CD8-positive, alpha-beta memory T cell (primary cell): ENCODE measurements around the gene ADCYAP1. TPM values are rescaled to one million over a fixed set of nuclear protein-coding genes. Genes with fewer than 3 reads are reported as not detected.

ENCODE experiments used
- CTCF ChIA-PET: fragments of 350-600 bp; sonication (Branson Sonifier 250); formaldehyde crosslinking; loops from one replicate; lab custom pipeline; 2021; ENCODE audit warnings: antibody characterized with exemption; lab: Charles Lee
- POLR2A ChIA-PET: fragments of 350-600 bp; sonication (Branson Sonifier 250); formaldehyde crosslinking; loops from one replicate; lab custom pipeline; 2021; ENCODE audit warnings: antibody characterized with exemption; lab: Charles Lee
- DNase-seq, 5 donors: peaks; one replicate each; pipeline versions ENCODE4 v3.0.0 to v3.0.0-alpha.2; 2020 to 2022; ENCODE audit warnings: mixed read lengths in 1 of 5
- H3K27ac ChIP-seq: one replicate; pipeline ENCODE4 v1.7.0; 2013; ENCODE audit warnings: low read depth, mild to moderate bottlenecking, low read length, moderate library complexity
- H3K27me3 ChIP-seq: 2 replicates; pipeline ENCODE4 v1.7.0; 2013; ENCODE audit warnings: low read length, mild to moderate bottlenecking; ENCODE audit not compliant: insufficient read depth, poor library complexity, severe bottlenecking
- H3K36me3 ChIP-seq: 2 replicates; pipeline ENCODE4 v1.7.0; 2013; ENCODE audit warnings: mild to moderate bottlenecking, low read length, moderate library complexity; ENCODE audit not compliant: insufficient read depth
- H3K4me1 ChIP-seq: 2 replicates; pipeline ENCODE4 v1.7.0; 2013; ENCODE audit warnings: mild to moderate bottlenecking, low read length, moderate library complexity; ENCODE audit not compliant: insufficient read depth
- H3K4me3 ChIP-seq: 2 replicates; pipeline ENCODE4 v1.7.0; 2013; ENCODE audit warnings: mild to moderate bottlenecking, low read length
- H3K9me3 ChIP-seq: 2 replicates; pipeline ENCODE4 v1.7.0; 2013; ENCODE audit warnings: mild to moderate bottlenecking, low read length
- H3K27ac Mint-ChIP-seq, 8 donors: one replicate each; pipeline ENCODE4 v1.8.0; 2020 to 2021; ENCODE audit warnings: mixed read lengths in 8 of 8, mild to moderate bottlenecking in 6 of 8, inconsistent platforms in 3 of 8, moderate library complexity in 3 of 8
- H3K27me3 Mint-ChIP-seq, 2 donors: one replicate each; pipeline ENCODE4 v1.8.0; 2020 to 2021; ENCODE audit warnings: mixed read lengths in 2 of 2, mild to moderate bottlenecking in 1 of 2, moderate library complexity in 1 of 2
- H3K36me3 Mint-ChIP-seq, 3 donors: one replicate each; pipeline ENCODE4 v1.8.0; 2020 to 2021; ENCODE audit warnings: mixed read lengths in 3 of 3, inconsistent platforms in 1 of 3, mild to moderate bottlenecking in 1 of 3
- H3K4me1 Mint-ChIP-seq, 3 donors: one replicate each; pipeline ENCODE4 v1.8.0; 2020 to 2021; ENCODE audit warnings: mixed read lengths in 3 of 3, inconsistent platforms in 1 of 3, mild to moderate bottlenecking in 1 of 3
- H3K4me3 Mint-ChIP-seq, 7 donors: one replicate each; pipeline ENCODE4 v1.8.0; 2020 to 2021; ENCODE audit warnings: mixed read lengths in 7 of 7, mild to moderate bottlenecking in 6 of 7, moderate library complexity in 4 of 7, inconsistent platforms in 2 of 7
- H3K9me3 Mint-ChIP-seq, 5 donors: one replicate each; pipeline ENCODE4 v1.8.0; 2020 to 2022; ENCODE audit warnings: mixed read lengths in 5 of 5, mild to moderate bottlenecking in 3 of 5, moderate library complexity in 2 of 5, inconsistent platforms in 1 of 5
- polyA plus RNA-seq: library from polyadenylated mRNA; unstranded; fragments of 300-500 nt; fragmentation: Illumina TruSeq; gene quantifications from one replicate; pipeline ENCODE4 v1.2.3, GENCODE V29; 2021
- total RNA-seq, 2 experiments: library from RNA; stranded (reverse); gene quantifications; one replicate each; pipeline ENCODE4 v1.2.3, GENCODE V29; 2021

The ADCYAP1 gene
- total and polyA plus RNA-seq, 3 experiments from 2014 or later = not detected

GRCh38 chr18:957829-958228, 53.2 kb downstream of the ADCYAP1 start:
- ChIA-PET CTCF (no interaction called here), POLR2A (no interaction called here)
- H3K27ac ChIP-seq = no peak overlapping the region
- no peaks in the 10 kb centered on the region for H3K4me1 ChIP-seq
- H3K9me3 Mint-ChIP-seq = no peaks in the 10 kb centered on the region
- H3K36me3 ChIP-seq = no peaks in the 10 kb centered on the region
- H3K9me3 ChIP-seq = no peaks in the 10 kb centered on the region
- H3K27me3 ChIP-seq = no peaks in the 10 kb centered on the region
- H3K4me1 Mint-ChIP-seq = peaks cover 4 to 9% (median 6%) of the 10 kb centered on the region in 3 donors
- no peak overlapping the region for H3K4me3 Mint-ChIP-seq
- DNase-seq = no peak
- no peaks in the 10 kb centered on the region for H3K36me3 Mint-ChIP-seq
- peak overlapping the region in 1 of 8 donors; percentile 16 for H3K27ac Mint-ChIP-seq
- no peak overlapping the region for H3K4me3 ChIP-seq
- peaks cover 2 to 25% of the 10 kb centered on the region in 2 donors for H3K27me3 Mint-ChIP-seq

- Mint-ChIP-seq H3K4me1 (peaks cover 4 to 9% (median 6%) of the 10 kb centered on the region in 3 donors), H3K4me3 (no peak overlapping the region), H3K27ac (no peak overlapping the region), H3K27me3 (peaks cover 5 to 33% of the 10 kb centered on the region in 2 donors), H3K9me3 (no peaks in the 10 kb centered on the region), H3K36me3 (no peaks in the 10 kb centered on the region)
- no peak for DNase-seq
- Histone ChIP-seq H3K4me1 (no peaks in the 10 kb centered on the region), H3K4me3 (no peak overlapping the region), H3K27ac (no peak overlapping the region), H3K9me3 (no peaks in the 10 kb centered on the region), H3K36me3 (no peaks in the 10 kb centered on the region), H3K27me3 (no peaks in the 10 kb centered on the region)
- CTCF ChIA-PET = no interaction called here
- POLR2A ChIA-PET = no interaction called here
These were observed 55.2 kb downstream of the ADCYAP1 start for GRCh38 chr18:959854-960253.

Other genes starting within 250 kb of the ADCYAP1 start
- 100 to 1,000 TPM; 297 to 307 TPM for gene TYMS, start 247.2 kb upstream of the ADCYAP1 start, total RNA-seq
- gene TYMS, start 247.2 kb upstream of the ADCYAP1 start, polyA plus RNA-seq = 2.6 TPM
- 10 to 100 TPM; 45.9 to 50.8 TPM for gene ENOSF1, start 192.2 kb upstream of the ADCYAP1 start, total RNA-seq
- 13.2 TPM for gene ENOSF1, start 192.2 kb upstream of the ADCYAP1 start, polyA plus RNA-seq
- 10 to 100 TPM; 19.0 to 21.4 TPM for gene YES1, start 92.6 kb upstream of the ADCYAP1 start, total RNA-seq
- 3.0 TPM for gene YES1, start 92.6 kb upstream of the ADCYAP1 start, polyA plus RNA-seq